ENCODE results near the gene COL4A5. TPM values are rescaled to one million over a fixed set of nuclear protein-coding genes. Genes with fewer than 3 reads are reported as not detected.

The COL4A5 gene
- total RNA-seq: 282 and 406 TPM in 2 replicates

DNA sequence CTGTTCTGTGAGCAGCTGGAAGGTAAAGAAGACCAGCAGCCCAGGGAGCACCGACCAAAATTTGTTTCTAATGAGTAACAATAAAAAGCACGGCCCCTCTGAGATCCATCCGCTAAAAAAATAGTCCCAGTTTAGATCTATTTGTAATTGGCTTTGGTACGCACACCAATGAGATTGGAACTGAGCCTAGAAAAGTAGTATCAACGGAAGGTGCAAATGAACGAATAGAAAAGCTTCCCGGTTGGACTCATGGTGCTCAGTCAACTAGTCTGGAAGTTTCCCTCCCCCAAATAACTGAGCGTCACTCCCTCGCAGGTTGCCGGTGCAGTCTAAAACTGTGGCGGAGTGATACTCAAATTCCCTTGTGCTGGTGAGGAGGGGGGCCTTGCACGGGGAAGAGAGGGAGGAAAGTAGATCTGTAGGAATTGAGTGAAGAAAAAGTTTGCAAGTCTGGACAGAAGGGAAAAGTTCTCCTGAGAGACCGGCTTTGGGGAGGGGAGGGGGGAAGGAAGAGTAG, at the start of gene COL4A5:
TSS of gene COL4A5 (plus strand) at position 413 of the 517 bp plus-strand sequence. CDS start 288 bp downstream, outside the sequence.

DNA sequence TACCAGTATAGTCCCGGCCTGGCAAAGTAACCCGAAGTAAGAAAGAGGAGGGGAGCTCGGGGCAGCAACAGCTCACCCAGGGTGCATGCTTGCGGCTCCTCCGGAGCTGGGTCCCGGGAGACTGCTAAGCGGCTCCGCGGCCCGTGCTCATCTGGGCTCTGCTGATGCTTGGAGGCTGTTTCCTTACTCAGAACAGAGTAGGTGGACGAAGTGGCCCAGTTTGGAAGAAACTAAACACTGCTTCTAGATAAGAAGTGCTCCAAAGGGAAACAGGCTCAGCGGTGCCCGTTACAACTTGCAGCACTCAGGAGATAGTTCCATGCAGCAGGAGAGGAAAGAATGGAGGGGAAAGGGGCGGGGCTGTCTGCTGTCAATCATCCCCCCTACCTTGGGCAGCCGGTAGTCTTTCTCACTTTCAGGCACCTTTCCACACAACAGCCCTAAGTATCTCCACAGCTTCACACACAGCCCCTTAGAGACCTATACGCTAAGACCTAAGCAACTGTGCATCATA, 1.5 kb upstream of the COL4A5 start, which contains the start of gene COL4A6:
TSS of gene COL4A6 (minus strand) at position 313 of the 514 bp plus-strand sequence. CDS start at position 87, 226 bp downstream.

GRCh38 chrX:108736509-108737479, 297.2 kb downstream of the COL4A5 start, which contains the start of gene IRS4:
Gene IRS4, minus strand, starts transcription at chrX:108736563.

Small RNA genes lying within 50 kb of the gene (small RNA-seq; reads per million reads assigned to genes)
- gene RF00019: not detected

Other genes starting within 250 kb of the COL4A5 start
- gene COL4A6, start 1.4 kb upstream of the COL4A5 start, total RNA-seq: 67.2 and 84.8 TPM in 2 replicates

All from placental epithelial cell (primary cell).